H1 (cell line): ENCODE data around the gene PDE4B. TPM values are rescaled to one million over a fixed set of nuclear protein-coding genes. Genes with fewer than 3 reads are reported as not detected.

Experiments
- CTCF ChIA-PET: fragments of 300-600 bp; sonication (Branson Sonifier 250); formaldehyde crosslinking; loops from one replicate; lab custom pipeline; 2021; ENCODE audit not compliant: partially characterized antibody; lab: Charles Lee
- POLR2A ChIA-PET: fragments of 300-600 bp; sonication (Branson Sonifier 250); formaldehyde crosslinking; loops from one replicate; lab custom pipeline; 2021; ENCODE audit warnings: inconsistent platforms; ENCODE audit not compliant: partially characterized antibody; lab: Charles Lee
- DNase-seq, 2 experiments: peaks; one replicate each; pipeline versions ENCODE4 v3.0.0 to v3.0.0-alpha.2; 2010 to 2022; ENCODE audit warnings: low spot score in 2 of 2, low read depth in 1 of 2, mixed read lengths in 1 of 2
- FAIRE-seq: peaks from 2 replicates; lab custom pipeline; 2011; peaks lifted over from hg19 to GRCh38; lab: Jason Lieb, UNC
- H2AFZ ChIP-seq: 2 replicates; pipeline ENCODE4 v1.8.1; 2012; ENCODE audit warnings: low read length, inconsistent platforms
- H2AK5ac ChIP-seq: 2 replicates; pipeline ENCODE4 v1.6.1; 2013; ENCODE audit warnings: low read depth, low read length
- H2BK120ac ChIP-seq: replicated peaks from 2 replicates; pipeline ENCODE3; 2013; ENCODE audit warnings: low read depth, low read length, inconsistent platforms
- H2BK12ac ChIP-seq: 2 replicates; pipeline ENCODE4 v1.6.1; 2013; ENCODE audit warnings: low read depth, low read length
- H2BK15ac ChIP-seq: 2 replicates; pipeline ENCODE4 v1.6.1; 2013; ENCODE audit warnings: low read length
- H2BK20ac ChIP-seq: 2 replicates; pipeline ENCODE4 v1.6.1; 2013; ENCODE audit warnings: low read length
- H2BK5ac ChIP-seq: 2 replicates; pipeline ENCODE4 v1.6.1; 2013; ENCODE audit warnings: low read depth, low read length
- H3K14ac ChIP-seq: 2 replicates; pipeline ENCODE4 v1.6.1; 2013; ENCODE audit warnings: inconsistent platforms; ENCODE audit not compliant: insufficient read length
- H3K18ac ChIP-seq: 2 replicates; pipeline ENCODE4 v1.6.1; 2013; ENCODE audit warnings: low read length; ENCODE audit errors: extremely low read depth
- H3K23ac ChIP-seq: 2 replicates; pipeline ENCODE4 v1.6.1; 2013; ENCODE audit warnings: inconsistent platforms; ENCODE audit not compliant: insufficient read length
- H3K23me2 ChIP-seq: 2 replicates; pipeline ENCODE4 v1.6.1; 2013; ENCODE audit warnings: low read depth, low read length
- H3K27ac ChIP-seq: 2 replicates; pipeline ENCODE4 v1.6.1; 2011; ENCODE audit warnings: low read depth, low read length, inconsistent platforms
- H3K27me3 ChIP-seq, 4 experiments: replicated peaks in 1 of 4; 1 replicate in 1 of 4; 2 replicates in 3 of 4; pipeline versions ENCODE4 v1.6.1 to v1.8.1; 2011 to 2013; ENCODE audit warnings: low read length in 3 of 4, mild to moderate bottlenecking in 3 of 4, inconsistent platforms in 2 of 4, mixed read lengths in 2 of 4, moderate library complexity in 1 of 4; ENCODE audit not compliant: control insufficient read depth in 3 of 4, insufficient read depth in 3 of 4; ENCODE audit errors: extremely low read depth in 1 of 4
- H3K36me3 ChIP-seq, 4 experiments: 2 replicates each; pipeline versions ENCODE4 v1.6.1 to v1.8.1; 2011 to 2013; ENCODE audit warnings: mild to moderate bottlenecking in 4 of 4, low read length in 3 of 4, moderate library complexity in 2 of 4, control low read depth in 1 of 4, inconsistent platforms in 1 of 4; ENCODE audit not compliant: insufficient read depth in 4 of 4, control insufficient read depth in 2 of 4
- H3K4ac ChIP-seq: replicated peaks from 2 replicates; pipeline ENCODE3; 2013; ENCODE audit warnings: low read length, low read depth, mixed read lengths, inconsistent platforms; ENCODE audit not compliant: insufficient read length
- H3K4me1 ChIP-seq, 4 experiments: replicated peaks in 1 of 4; 1 replicate in 1 of 4; 2 replicates in 3 of 4; pipeline versions ENCODE4 v1.6.1 to v1.8.1; 2011 to 2013; ENCODE audit warnings: low read length in 3 of 4, inconsistent platforms in 2 of 4, mixed read lengths in 1 of 4; ENCODE audit not compliant: insufficient read depth in 4 of 4, control insufficient read depth in 3 of 4
- H3K4me2 ChIP-seq, 2 experiments: 2 replicates each; pipeline versions ENCODE4 v1.6.1 to v1.8.1; 2011 to 2013; ENCODE audit warnings: low read depth in 2 of 2, low read length in 2 of 2, control low read depth in 1 of 2, inconsistent platforms in 1 of 2, mild to moderate bottlenecking in 1 of 2; ENCODE audit not compliant: insufficient read depth in 1 of 2
- H3K4me3 ChIP-seq, 4 experiments: fragments of 200-600, 300-600 bp in 1 of 4; sonication (generic), shearing (Covaris generic), sonication (Bioruptor Twin) in 1 of 4; 2 replicates each; pipeline versions ENCODE4 v1.5.1 to v1.8.1; 2011 to 2016; ENCODE audit warnings: low read length in 4 of 4, low read depth in 3 of 4, control low read depth in 2 of 4, inconsistent platforms in 2 of 4, mild to moderate bottlenecking in 2 of 4, mixed read lengths in 1 of 4, moderate library complexity in 1 of 4; ENCODE audit not compliant: insufficient read depth in 2 of 4; ENCODE audit errors: extremely low read depth in 1 of 4
- H3K56ac ChIP-seq: replicated peaks from 2 replicates; pipeline ENCODE3; 2013; ENCODE audit warnings: low read depth, mild to moderate bottlenecking, mixed read lengths, low read length, inconsistent platforms; ENCODE audit not compliant: insufficient read length
- H3K79me1 ChIP-seq: 2 replicates; pipeline ENCODE4 v1.6.1; 2013; ENCODE audit warnings: low read depth, low read length, control low read depth
- H3K79me2 ChIP-seq, 2 experiments: 2 replicates each; pipeline versions ENCODE4 v1.6.1 to v1.8.1; 2012 to 2013; ENCODE audit warnings: low read length in 2 of 2, mild to moderate bottlenecking in 2 of 2, inconsistent platforms in 1 of 2; ENCODE audit not compliant: insufficient read depth in 2 of 2, control insufficient read depth in 1 of 2
- H3K9ac ChIP-seq, 4 experiments: replicated peaks in 1 of 4; 1 replicate in 1 of 4; 2 replicates in 3 of 4; pipeline versions ENCODE4 v1.6.1 to v1.8.1; 2011 to 2013; ENCODE audit warnings: low read depth in 3 of 4, low read length in 3 of 4, control low read depth in 2 of 4, mild to moderate bottlenecking in 2 of 4, moderate library complexity in 2 of 4, inconsistent platforms in 1 of 4; ENCODE audit errors: extremely low read depth in 1 of 4
- H3K9me3 ChIP-seq, 2 experiments: 2 replicates each; pipeline versions ENCODE4 v1.6.1 to v1.8.1; 2012 to 2013; ENCODE audit warnings: mild to moderate bottlenecking in 2 of 2, moderate library complexity in 2 of 2, control low read depth in 1 of 2, inconsistent platforms in 1 of 2, low read depth in 1 of 2, low read length in 1 of 2, mixed read lengths in 1 of 2; ENCODE audit not compliant: insufficient read depth in 2 of 2
- H4K20me1 ChIP-seq, 2 experiments: replicated peaks in 1 of 2; 2 replicates each; pipeline versions ENCODE3 to v1.8.1; 2011 to 2013; ENCODE audit warnings: inconsistent platforms in 2 of 2, low read length in 2 of 2, mild to moderate bottlenecking in 1 of 2; ENCODE audit not compliant: insufficient read depth in 2 of 2, control insufficient read depth in 1 of 2
- H4K5ac ChIP-seq: 2 replicates; pipeline ENCODE4 v1.6.1; 2013; ENCODE audit warnings: low read length, low read depth, mixed read lengths, inconsistent platforms; ENCODE audit not compliant: insufficient read length
- H4K8ac ChIP-seq: 2 replicates; pipeline ENCODE4 v1.8.0; 2013; ENCODE audit warnings: mild to moderate bottlenecking, moderate library complexity, low read length, inconsistent platforms; ENCODE audit not compliant: insufficient read depth; ENCODE audit errors: extremely low read depth
- H4K91ac ChIP-seq: replicated peaks from 2 replicates; pipeline ENCODE3; 2013; ENCODE audit warnings: low read length, mixed read lengths, inconsistent platforms; ENCODE audit not compliant: insufficient read length
- EZH2 ChIP-seq: fragments of 200-600 bp; sonication (generic); IDR thresholded peaks from 2 replicates; pipeline ENCODE4 v1.7.1; 2012; ENCODE audit warnings: low read depth, mild to moderate bottlenecking, moderate library complexity, low read length, inconsistent platforms; ENCODE audit not compliant: severe bottlenecking
- HDAC6 ChIP-seq: IDR thresholded peaks from one replicate; pipeline ENCODE4 v1.7.1; 2012; ENCODE audit warnings: low read depth, mild to moderate bottlenecking, inconsistent platforms, low read length, moderate library complexity
- POU5F1 ChIP-seq: IDR thresholded peaks from 2 replicates; pipeline ENCODE4 v1.6.1; 2011; ENCODE audit warnings: low read depth, mild to moderate bottlenecking, low read length, moderate library complexity
- polyA plus RNA-seq, 7 experiments: library from polyadenylated mRNA; depleted of rRNA in 3 of 7; stranded (reverse) in 5 of 7; unstranded in 2 of 7; fragments of >200 nt in 5 of 7; fragments of 200-250 nt in 2 of 7; gene quantifications; 1 replicate in 5 of 7; 2 replicates in 1 of 7; 4 replicates in 1 of 7; pipeline versions ENCODE4 v1.2.1 to v1.2.3, GENCODE V29; 2011 to 2013; ENCODE audit warnings: missing spikeins in 2 of 7, mixed read lengths in 2 of 7
- total RNA-seq: library from RNA; stranded (reverse); fragmentation: NEBNext Ultra II Directional; extraction: Animal tissue kit (Norgen Biotek cat#: 25700); gene quantifications from 2 replicates; pipeline ENCODE4 v1.2.1, GENCODE V29; 2021

Gene PDE4B
- total and polyA plus RNA-seq, 2 of the 8 experiments (the other 6 are each of a cell fraction or from before 2014, with no cell fraction given), result 5.0 to 15.1 TPM

- H3K4me3 ChIP-seq, result no peak overlapping the region
- H4K20me1 ChIP-seq, result no peaks in the 10 kb centered on the region
- H3K4me1 ChIP-seq, result peaks cover 0 to 7% (median 4%) of the 10 kb centered on the region in 4 experiments; a peak in 3 of 7 replicates
- no peak overlapping the region for H3K4ac ChIP-seq
- H4K5ac ChIP-seq, result no peak overlapping the region
- H3K36me3 ChIP-seq, result peaks cover 6 to 20% (median 17%) of the 10 kb centered on the region in 4 experiments
- no peak overlapping the region for H3K14ac ChIP-seq
- H3K27me3 ChIP-seq, result no peaks in the 10 kb centered on the region
- H3K79me1 ChIP-seq, result no peaks in the 10 kb centered on the region
- H3K23ac ChIP-seq, result no peak overlapping the region
- no peak for FAIRE-seq
- no peaks in the 10 kb centered on the region for H3K9me3 ChIP-seq
- no peak overlapping the region for H4K8ac ChIP-seq
- H3K9ac ChIP-seq, result no peak overlapping the region
- no peaks in the 10 kb centered on the region for H3K23me2 ChIP-seq
- no peak overlapping the region for H2BK15ac ChIP-seq
- ChIA-PET CTCF (interaction anchor here (1.2 to 4.5 kb wide), 10 partner anchors 9 to 117 kb away, joined by 3 to 29 read pairs (median 6); no protein-coding TSS in a partner anchor), POLR2A (no interaction called here)
- no peak overlapping the region for H3K27ac ChIP-seq
- no peak overlapping the region; the same call in 1 of the 2 replicates for H2AFZ ChIP-seq
- H2BK12ac ChIP-seq, result no peak overlapping the region
- H2AK5ac ChIP-seq, result no peak overlapping the region
- H3K56ac ChIP-seq, result no peak overlapping the region
- peaks cover 0 to 5% of the 10 kb centered on the region in 2 experiments; a peak in 1 of 4 replicates for H3K79me2 ChIP-seq
- no peak overlapping the region for H3K4me2 ChIP-seq
- no peak overlapping the region for H2BK5ac ChIP-seq
- DNase-seq, result no peak
- H4K91ac ChIP-seq, result no peak overlapping the region
- H2BK120ac ChIP-seq, result no peak overlapping the region
- TF ChIP-seq HDAC6 (no peak), POU5F1 (no peak), EZH2 (no peak)
- no peak overlapping the region for H2BK20ac ChIP-seq
- no peak overlapping the region for H3K18ac ChIP-seq
These were observed 567.1 kb downstream of the PDE4B start for GRCh38 chr1:66359815-66360214.
